ENCODE measurements around the gene PGR.

- no peak for TF ChIP-seq CTCF (optimal IDR thresholded peaks at IDR 0.05 in 1 of 3, IDR thresholded peaks at IDR 0.05 in 1 of 3, conservative IDR thresholded peaks at IDR 0.05 in 1 of 3; ENCODE audit: extremely low read depth in 1 of 3, insufficient read depth in 2 of 3, low read length in 3 of 3)
- no peak for TF ChIP-seq EZH2 (IDR thresholded peaks at IDR 0.05; ENCODE audit: low read length)
These were observed 114.9 kb downstream of the PGR start for GRCh38 chr11:101014600-101015285.
